ENCODE data around the gene ZNF785. TPM values are rescaled to one million over a fixed set of nuclear protein-coding genes. Genes with fewer than 3 reads are reported as not detected.

Gene ZNF785
- total and polyA plus RNA-seq, 2 donors (not counting 1 experiment from before 2014, with no cell fraction given): 12.2 to 39.7 TPM

- Histone ChIP-seq H3K36me3 (replicated peaks in 1 of 2; ENCODE audit: control extremely low read depth in 1 of 2, control insufficient read depth in 1 of 2, extremely low read depth in 1 of 2, insufficient read depth in 2 of 2, low read length in 1 of 2) (peaks cover 0 to 27% of the 10 kb centered on the region in 2 experiments), H3K4me1 (ENCODE audit: control insufficient read depth in 2 of 2, insufficient read depth in 2 of 2, low read length in 2 of 2) (peaks cover 3% of the 10 kb centered on the region in 2 donors), H3K4me3 (ENCODE audit: control extremely low read depth in 1 of 5, extremely low read depth in 1 of 5, insufficient read depth in 1 of 5, low read depth in 2 of 5, low read length in 4 of 5) (no peak overlapping the region), H3K9me3 (ENCODE audit: control extremely low read depth in 1 of 3, control insufficient read depth in 2 of 3, insufficient read depth in 1 of 3, low read length in 2 of 3) (no peaks in the 10 kb centered on the region), H3K79me2 (ENCODE audit: control insufficient read depth, insufficient read depth, low read length) (peaks cover 7% of the 10 kb centered on the region), H2AFZ (ENCODE audit: insufficient read depth, low read depth, low read length, poor library complexity, severe bottlenecking) (no peak overlapping the region), H3K4me2 (replicated peaks; ENCODE audit: low read depth, low read length, poor library complexity, severe bottlenecking) (no peak overlapping the region), H3K9ac (ENCODE audit: low read length) (no peak overlapping the region), H3K27me3 (replicated peaks in 1 of 4; ENCODE audit: control extremely low read depth in 1 of 4, control insufficient read depth in 3 of 4, insufficient read depth in 4 of 4, low read length in 3 of 4) (no peaks in the 10 kb centered on the region), H3K27ac (ENCODE audit: low read length in 2 of 2) (no peak overlapping the region), H4K20me1 (ENCODE audit: control insufficient read depth, insufficient read depth, low read length, poor library complexity, severe bottlenecking) (no peaks in the 10 kb centered on the region)
- no peak overlapping the region for H3K4me3 Mint-ChIP-seq
- no peak for TF ChIP-seq CTCF (IDR thresholded peaks at IDR 0.05)
- H3K9me3 Mint-ChIP-seq (ENCODE audit: insufficient read depth): no peaks in the 10 kb centered on the region
- DNase-seq (no peak), ATAC-seq (ENCODE audit: low read depth) (no peak)
- H3K4me1 Mint-ChIP-seq: peaks cover 3% of the 10 kb centered on the region
- ChIA-PET POLR2A (no interaction called here), CTCF (interaction anchor here (2.7 kb wide), 1 partner anchor 11 kb away, joined by 13 read pairs; no protein-coding TSS in a partner anchor)
- no peak overlapping the region for H3K27ac Mint-ChIP-seq
- intact Hi-C loops (cut with micrococcal nuclease): no loop called here
- WGBS (ENCODE audit: insufficient coverage): 98% methylated on average over 7 of the region's 7 CpGs
- no peaks in the 10 kb centered on the region for H3K27me3 Mint-ChIP-seq
Observed at GRCh38 chr16:30603945-30604315, 18.4 kb upstream of the ZNF785 start.

GRCh38 chr16:30602616-30603277 lies 17.2 kb upstream of the ZNF785 start:
- H3K27me3 ChIP-seq (replicated peaks in 1 of 4; ENCODE audit: control extremely low read depth in 1 of 4, control insufficient read depth in 3 of 4, insufficient read depth in 4 of 4, low read length in 3 of 4): no peaks in the 10 kb centered on the region
- no peaks in the 10 kb centered on the region for H3K27me3 Mint-ChIP-seq
- no peaks in the 10 kb centered on the region for H4K20me1 ChIP-seq (ENCODE audit: control insufficient read depth, insufficient read depth, low read length, poor library complexity, severe bottlenecking)
- peaks cover 3% of the 10 kb centered on the region for H3K4me1 Mint-ChIP-seq
- no peak overlapping the region for H2AFZ ChIP-seq (ENCODE audit: insufficient read depth, low read depth, low read length, poor library complexity, severe bottlenecking)
- H3K9me3 Mint-ChIP-seq (ENCODE audit: insufficient read depth): no peaks in the 10 kb centered on the region
- intact Hi-C loops (cut with micrococcal nuclease): no loop called here
- no peak overlapping the region for H3K4me2 ChIP-seq (replicated peaks; ENCODE audit: low read depth, low read length, poor library complexity, severe bottlenecking)
- H3K4me3 ChIP-seq (ENCODE audit: control extremely low read depth in 1 of 5, extremely low read depth in 1 of 5, insufficient read depth in 1 of 5, low read depth in 2 of 5, low read length in 4 of 5): no peak overlapping the region
- 91% methylated on average over 3 of the region's 4 CpGs for WGBS (ENCODE audit: insufficient coverage)
- no peak overlapping the region for H3K27ac Mint-ChIP-seq
- no peak overlapping the region for H3K4me3 Mint-ChIP-seq
- peaks cover 0 to 27% of the 10 kb centered on the region in 2 experiments for H3K36me3 ChIP-seq (replicated peaks in 1 of 2; ENCODE audit: control extremely low read depth in 1 of 2, control insufficient read depth in 1 of 2, extremely low read depth in 1 of 2, insufficient read depth in 2 of 2, low read length in 1 of 2)
- DNase-seq (no peak), ATAC-seq (ENCODE audit: low read depth) (no peak)
- ChIA-PET POLR2A (interaction anchor here (0.6 kb wide), 1 partner anchor 19 kb away, joined by 3 read pairs; no protein-coding TSS in a partner anchor), CTCF (interaction anchor here (0.5 to 2.7 kb wide), 4 partner anchors 12 to 154 kb away, joined by 3 to 13 read pairs (median 6); no protein-coding TSS in a partner anchor)
- H3K4me1 ChIP-seq (ENCODE audit: control insufficient read depth in 2 of 2, insufficient read depth in 2 of 2, low read length in 2 of 2): no peaks in the 10 kb centered on the region
- no peak overlapping the region for H3K9ac ChIP-seq (ENCODE audit: low read length)
- no peak for TF ChIP-seq CTCF (IDR thresholded peaks at IDR 0.05)
- TF ChIP-seq EZH2 (IDR thresholded peaks at IDR 0.05; ENCODE audit: borderline replicate concordance, insufficient read depth, low read depth, low read length, poor library complexity, severe bottlenecking): no peak
- no peaks in the 10 kb centered on the region for H3K9me3 ChIP-seq (ENCODE audit: control extremely low read depth in 1 of 3, control insufficient read depth in 2 of 3, insufficient read depth in 1 of 3, low read length in 2 of 3)
- no peak overlapping the region for H3K27ac ChIP-seq (ENCODE audit: low read length in 2 of 2)
- peaks cover 3% of the 10 kb centered on the region for H3K79me2 ChIP-seq (ENCODE audit: control insufficient read depth, insufficient read depth, low read length)

Data from B cell (primary cell).